RPMI8226 (cell line): ENCODE data around the gene ABCA3.
"Not testable (repeated sequence)": the region's sequence is repeated elsewhere in the genome, so short reads cannot be mapped to it uniquely, and the experiment has no call there.

Experiments used
- DNase-seq: peaks from one replicate; pipeline ENCODE4 v3.0.0-alpha.2; 2015

The ABCA3 gene

DNA sequence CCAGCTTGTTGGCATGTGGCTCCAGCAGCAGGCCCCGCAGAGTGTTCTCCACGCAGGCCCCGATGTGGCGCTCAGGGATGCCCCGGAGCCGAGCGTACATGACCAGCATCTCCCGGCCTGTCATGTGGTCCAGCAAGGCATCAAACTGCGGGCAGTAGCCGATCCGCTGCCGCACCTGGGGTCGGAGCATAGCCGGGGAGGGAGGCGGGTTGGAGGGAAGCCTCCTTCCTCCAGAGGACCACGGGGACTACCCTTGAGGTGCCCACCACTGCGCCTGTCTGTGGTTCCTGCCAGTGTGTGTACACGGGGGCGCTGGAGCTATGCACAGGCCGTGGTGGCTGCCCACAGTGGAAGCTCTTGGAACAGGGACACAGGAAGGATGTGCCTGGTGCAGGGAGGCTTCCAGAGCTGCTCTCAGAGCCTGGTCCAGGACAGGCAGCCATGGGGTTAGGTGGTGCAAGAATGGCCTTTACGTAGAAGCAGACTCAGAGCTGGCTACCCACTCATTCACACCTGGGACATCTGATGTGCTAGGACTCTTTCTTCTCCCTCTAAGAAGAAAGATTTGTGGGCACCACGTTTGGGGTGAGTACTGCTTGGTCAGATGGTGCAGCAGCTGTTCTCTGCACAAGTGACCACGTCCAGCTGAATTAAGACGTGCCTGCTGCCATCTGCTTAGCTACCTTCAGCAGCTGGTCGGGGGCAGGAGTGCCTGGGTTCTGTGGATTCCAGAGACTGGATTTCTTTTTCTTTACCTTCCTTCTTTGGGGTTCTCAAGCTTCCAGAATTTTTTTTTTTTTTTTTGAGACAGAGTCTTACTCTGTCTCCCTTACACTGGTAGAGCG, 61.4 kb downstream of the ABCA3 start:
- DNase-seq: no peak

DNA sequence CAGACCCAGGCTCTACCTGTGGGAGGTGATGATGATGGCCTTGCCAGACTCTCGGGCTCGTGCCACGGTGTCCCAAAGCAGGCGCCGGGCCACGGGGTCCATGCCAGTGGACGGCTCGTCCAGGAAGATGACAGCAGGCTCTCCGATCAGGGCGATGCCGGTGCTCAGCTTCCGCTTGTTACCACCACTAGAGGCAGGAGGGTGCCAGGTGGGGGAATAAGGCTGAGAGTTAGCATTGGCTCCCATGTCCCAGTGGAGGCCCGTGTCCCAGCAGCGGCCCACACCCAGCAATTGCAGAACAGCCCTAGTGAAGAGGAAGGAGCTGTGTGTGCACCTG, 62.3 kb downstream of the ABCA3 start:
- DNase-seq: peak; percentile 76

DNA sequence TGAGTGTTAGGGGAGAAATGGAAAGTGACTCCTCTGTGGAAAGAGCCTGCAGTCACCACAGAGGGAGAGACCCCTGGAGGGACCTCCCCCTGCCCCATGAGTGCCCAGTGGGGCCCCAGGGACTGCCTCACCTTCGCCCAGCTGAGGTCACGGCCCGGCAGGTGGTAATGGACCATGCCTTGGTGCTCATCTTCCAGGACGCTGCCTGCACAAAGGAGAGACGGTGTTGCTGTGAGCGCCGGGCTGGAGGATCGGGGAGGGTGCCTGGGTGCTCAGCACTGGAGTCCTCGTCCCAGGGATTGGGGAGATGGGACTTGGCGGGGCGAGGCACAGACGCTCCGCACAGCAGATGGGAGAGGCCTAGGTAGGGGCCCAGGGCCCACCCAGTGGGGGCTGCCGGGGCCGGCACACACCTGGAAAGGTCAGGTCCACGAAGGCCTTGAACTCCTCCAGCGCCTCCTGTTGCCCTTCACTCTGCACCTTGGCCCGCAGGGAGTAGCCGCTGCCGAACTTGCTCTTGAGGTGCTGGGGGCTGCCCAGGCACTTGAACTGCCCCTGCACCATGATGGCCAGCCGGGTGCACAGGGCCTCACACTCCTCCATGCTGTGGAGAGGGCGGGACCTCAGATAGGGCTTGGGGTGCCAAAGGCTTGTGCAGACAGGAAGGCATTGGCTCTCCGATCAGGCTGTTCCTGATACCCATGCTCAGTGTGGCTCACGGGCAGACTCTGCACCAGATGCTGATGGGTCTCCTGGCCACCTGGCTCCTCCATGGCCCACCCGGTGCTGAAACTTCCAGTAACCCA, 62.9 kb downstream of the ABCA3 start:
- DNase-seq: no peak

DNA sequence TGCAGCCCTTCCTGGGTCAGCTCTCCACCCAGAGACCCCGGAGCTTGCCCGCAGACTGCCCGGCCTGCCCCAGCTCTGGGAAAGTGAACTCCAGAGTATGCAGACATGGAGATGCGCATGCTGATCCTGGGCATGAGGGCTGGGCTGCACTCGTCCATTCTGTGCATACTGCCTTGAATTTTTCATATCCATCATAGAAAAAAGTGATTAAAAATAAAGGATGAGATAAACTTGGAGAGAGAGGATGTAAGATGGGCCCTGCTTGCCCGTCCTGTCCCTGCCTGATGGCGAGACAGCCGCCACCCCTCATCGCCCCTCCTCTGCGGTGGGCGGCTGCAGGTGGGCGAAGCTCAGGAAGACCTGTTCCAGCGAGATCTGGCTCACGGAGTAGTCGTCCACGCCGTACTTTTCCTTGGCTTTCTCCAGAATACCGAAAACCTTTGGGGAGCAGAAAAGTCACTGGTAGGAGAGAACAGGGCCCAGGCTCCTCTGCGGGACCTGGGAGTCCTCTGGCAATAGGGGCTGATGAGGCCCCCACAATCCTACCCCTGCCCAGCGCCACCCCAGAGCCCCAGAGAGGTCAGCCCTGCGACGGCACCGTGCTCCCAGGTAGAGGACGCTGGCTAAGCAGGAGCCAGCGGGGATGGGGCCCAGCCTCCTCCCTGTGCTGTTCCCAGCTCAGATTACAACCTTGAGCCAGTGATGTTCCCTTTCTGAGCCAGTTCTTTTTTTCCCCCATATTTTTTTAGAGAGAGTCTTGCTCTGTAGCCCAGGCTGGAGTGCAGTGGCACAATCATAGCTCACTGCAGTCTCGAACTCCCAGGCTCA, 63.9 kb downstream of the ABCA3 start:
- no peak for DNase-seq

DNA sequence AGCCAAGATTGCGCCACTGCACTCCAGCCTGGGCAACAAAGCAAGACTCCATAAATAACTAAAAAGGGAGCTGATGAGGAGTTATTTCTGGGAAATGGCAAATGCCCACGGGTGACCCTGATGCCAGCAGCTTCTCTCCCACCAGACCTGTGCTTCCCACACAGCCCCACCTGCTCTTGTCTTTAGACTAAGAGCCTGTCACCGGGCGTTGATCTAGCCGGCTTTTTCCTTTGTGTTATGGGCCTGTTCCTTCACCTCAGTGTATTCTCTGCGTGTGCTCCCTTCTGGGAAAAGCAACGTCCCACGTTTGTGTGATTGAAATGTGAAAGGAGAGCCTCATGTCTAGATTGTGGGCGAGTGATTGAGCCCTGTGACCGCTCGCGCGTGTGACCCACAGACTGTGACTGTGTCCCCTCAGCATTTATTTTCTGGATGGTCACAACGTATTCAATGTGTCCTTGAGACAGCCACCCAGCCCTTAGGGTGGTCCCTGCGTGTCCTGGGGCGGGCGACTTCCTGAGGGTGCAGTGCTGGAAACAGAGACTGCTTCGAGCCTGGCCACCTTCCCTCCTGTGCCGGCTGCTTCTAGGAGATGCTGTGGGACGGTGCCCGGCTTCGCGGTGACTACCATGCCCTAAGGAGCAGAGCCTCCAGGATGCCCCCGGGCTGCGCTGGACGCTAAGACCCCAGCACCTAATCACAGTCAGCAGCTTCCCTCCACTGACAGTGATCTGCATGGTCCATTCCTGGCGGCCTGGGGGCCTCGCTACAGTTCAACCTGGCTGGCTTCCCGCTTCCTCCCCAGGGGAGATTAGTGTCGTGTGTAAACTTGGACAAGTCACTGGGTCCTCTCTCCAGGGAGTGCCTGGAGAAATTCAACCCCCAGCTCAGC, 64.8 kb downstream of the ABCA3 start:
- no peak for DNase-seq

DNA sequence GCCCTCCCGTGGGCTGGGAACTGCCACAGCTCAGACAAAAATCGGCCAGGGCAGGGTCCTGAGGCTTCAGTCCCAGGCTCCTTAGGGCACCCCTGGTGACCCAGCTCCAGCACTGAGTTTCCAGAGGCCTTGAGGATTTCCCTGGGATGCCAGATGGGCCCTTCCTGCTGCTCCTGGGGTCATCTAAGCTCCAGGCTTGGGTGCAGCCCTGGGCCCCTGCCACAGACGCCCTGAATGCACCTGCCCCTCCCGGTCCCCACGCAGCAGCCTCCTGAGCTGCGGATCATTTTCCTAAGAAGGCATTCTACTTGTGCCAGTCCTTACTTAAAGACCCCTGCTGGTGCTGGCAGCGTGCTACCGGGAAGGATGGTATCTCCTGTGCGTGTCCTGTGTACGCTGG, 66.6 kb downstream of the ABCA3 start:
- DNase-seq: no peak

DNA sequence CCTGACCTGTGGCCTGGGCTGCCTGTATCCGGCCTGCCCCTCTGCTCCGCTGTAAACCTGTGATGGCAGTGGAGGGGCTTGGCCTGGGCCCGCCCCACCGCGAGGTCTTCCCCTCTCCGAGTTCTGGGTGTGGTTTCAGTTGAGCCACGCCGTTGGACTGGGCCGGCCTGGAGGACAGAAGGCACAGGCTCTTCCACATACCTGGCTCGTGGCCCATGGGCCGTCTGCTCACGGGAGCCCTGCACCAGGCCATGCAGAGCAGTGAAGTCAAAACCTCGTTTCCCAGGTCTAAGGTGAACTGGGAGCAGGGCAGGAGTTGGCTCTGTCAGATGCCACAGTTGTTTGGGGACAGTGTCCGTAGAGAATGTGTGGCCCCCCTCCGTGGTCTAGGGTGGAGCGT, 67.0 kb downstream of the ABCA3 start:
- no peak for DNase-seq

DNA sequence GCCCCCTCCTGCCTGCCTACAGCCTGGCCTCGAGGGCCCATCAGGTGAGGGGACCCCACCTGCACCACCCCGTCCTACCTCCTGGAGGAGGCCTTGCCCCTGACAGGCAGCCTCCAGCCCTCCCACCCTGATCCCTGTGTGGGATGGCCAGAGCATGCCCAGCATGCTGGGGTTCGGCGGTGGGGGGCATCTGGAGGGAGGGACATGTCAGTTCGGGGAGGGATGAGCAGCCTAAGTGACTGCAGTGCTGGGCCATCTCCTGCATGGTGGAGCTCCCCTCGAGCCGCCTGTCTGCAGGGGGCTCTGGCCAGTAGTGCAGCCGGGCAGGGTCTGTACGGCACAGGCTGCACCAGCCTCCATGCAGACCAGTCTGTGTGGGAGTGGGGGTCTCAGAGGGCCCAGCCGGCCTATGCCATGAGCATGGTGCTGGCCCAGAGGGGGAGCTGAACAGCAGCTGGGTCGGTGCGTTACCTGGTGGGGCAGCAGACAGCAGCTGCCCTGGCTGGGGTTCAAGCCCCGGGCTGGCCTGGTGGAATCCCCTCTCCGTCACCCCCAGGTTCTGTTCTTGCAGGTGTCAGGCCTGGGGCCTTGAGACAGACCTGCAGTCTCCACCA, 68.6 kb downstream of the ABCA3 start:
- no peak for DNase-seq

DNA sequence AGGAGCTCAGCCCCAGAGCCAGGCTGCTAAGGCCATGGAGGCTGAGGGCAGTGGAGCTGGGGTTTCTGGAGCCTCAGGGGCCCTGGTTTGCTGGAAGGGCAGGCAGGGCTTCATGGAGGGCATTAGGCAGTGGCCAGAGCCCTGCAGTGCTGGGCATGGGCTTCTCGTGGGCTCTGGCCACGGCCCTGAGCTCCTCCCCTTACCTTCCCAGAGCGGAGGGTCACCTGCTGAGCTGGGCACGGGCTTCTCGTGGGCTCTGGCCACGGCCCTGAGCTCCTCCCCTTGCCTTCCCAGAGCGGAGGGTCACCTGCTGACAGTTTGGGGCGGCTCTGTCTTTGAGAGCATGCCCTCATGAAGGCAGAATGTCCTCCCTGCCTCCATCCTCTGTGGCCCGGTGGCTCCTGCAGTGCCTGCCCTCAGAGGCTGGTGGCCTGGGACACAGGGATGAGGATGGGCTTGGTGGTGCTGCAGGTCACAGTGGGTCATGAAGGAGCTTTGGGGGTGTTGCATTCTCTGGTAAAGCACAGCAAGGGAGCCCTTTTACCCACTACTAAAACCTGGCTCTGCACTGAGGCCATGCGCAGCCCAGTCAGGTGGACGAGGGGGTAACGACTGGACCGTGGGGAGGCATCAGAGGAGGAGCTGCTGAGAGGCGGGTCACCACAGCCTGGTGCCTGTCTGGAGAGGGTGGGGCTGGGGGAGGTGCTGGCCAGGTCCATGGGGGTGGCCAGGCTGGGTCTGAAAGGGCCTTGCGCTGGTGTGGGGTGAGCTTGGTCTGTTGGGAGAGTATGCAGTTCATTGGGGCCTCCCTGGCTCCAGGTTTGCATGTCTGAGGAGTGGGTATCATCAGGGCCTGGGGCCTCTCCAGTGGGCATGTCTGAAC, 69.7 kb downstream of the ABCA3 start:
- no peak for DNase-seq

DNA sequence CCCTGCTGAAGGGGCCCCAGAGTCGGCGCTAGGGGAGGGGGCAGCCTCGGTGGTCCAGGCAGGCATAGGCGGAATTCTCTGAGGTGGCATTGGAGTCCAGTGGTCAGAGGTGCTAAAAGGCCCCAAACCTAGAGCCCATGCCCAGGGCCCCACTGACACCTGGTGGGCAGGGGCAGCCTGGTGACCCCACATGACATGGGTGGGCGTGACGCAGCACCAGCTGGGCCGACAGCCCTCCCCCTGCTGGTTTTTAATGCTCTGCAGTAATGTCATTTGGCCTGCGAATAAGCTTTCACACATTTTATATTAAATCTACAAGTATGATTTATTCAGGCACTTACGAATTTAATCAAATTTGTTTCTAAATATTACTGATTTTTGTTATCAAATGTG, 70.5 kb downstream of the ABCA3 start:
- DNase-seq: no peak

DNA sequence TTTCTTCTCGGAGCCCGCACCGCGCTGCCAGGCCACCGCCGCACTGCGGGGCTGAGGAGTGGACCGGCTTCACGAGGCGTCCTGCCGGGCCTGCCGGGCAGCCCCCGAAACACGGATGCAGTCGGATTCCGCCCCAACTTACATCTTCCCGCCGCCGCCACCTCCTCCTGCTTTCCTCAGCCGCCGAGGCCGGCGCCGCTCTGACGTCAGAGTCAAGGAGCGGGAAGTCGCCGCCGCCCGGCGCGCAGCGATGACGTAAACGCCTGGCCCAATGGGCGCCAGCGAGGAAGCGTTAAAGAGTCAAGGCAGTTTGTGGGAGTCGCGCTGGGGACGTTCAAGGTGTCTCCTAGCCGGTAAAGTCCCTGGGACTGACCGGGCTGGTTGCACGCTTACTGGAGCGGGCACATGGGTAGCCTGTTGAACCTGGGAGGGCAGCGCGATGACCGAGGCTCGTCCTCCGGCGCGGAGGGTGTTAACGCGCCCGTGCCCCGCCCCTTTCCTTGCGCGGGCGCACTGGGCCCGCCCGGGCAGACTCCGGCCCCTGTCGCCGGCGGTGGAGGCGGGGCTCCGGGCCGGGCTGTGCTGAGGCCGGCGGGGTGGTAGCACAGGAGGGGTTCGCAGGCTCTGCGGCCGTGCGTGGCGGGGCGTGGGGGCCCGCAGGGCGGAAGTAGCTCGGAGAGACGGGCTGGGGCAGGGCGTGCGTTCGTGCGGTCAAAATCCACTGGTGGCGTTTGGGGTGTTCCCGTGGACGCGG, 72.4 kb downstream of the ABCA3 start, which contains the start of gene RNPS1:
Gene RNPS1 (minus strand): TSS at position 214 of the 754 bp plus-strand sequence. CDS start 3,483 bp downstream, outside the sequence.
- DNase-seq: peak; percentile 99

DNA sequence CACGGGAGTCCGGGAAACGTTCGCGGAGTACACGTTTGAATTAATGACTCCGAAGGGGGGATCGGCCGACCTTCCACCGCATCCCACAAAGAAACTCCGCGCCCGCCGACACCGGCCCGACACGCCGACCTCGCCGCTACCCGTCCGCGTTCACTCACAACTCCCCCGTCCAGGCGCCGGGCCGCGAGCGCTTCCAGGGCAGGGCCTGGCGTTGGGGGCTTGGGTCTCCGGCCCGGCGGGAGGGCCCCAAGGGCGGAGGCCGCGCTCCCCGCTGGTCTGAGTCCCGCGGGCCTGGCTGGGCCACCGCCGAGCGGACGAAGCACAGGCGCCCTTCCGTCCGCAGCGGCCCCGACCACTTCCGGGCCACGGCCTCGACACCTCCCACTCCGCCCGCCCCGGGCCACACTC, 73.0 kb downstream of the ABCA3 start:
- not testable (repeated sequence) for DNase-seq

DNA sequence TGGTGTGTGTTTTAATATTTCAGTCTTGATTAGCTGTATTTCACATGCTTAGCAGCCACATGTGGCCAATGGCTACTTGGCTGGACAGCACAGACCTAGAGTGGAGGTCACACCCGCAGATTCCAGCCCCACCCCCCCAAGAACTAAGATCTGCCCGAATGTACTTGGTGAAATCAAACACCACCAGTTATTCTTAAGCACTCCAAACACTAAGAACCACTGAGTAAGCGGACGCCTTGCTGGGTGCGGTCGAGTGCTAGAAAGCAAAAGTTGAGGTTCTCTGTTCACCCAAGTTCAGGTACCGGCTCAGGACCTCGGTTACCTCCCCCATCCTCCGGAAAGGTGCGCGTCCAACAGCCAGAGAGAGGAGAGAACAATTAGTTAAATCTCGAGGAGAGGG, 73.6 kb downstream of the ABCA3 start:
- DNase-seq: not testable (repeated sequence)

DNA sequence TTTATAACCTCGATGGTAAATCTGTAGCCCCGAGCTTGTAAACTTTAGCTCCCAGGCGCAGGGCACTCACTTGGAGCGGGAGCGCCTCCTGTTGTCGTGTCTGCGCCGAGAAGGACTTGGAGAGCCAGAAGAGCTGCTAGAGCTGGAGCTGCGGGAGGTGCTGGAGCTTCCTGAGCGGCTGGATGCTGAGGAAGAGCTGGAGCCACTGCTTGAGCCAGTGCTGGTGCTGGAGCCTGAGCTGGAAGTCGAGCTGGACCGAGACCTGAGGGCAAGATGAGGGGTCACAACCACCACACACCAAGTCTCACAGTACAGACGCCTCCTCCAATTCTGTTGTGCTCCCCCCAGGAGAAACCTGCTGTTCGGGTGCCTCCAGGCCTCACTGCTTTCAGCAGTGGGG, 77.5 kb downstream of the ABCA3 start:
- DNase-seq: not testable (repeated sequence)

DNA sequence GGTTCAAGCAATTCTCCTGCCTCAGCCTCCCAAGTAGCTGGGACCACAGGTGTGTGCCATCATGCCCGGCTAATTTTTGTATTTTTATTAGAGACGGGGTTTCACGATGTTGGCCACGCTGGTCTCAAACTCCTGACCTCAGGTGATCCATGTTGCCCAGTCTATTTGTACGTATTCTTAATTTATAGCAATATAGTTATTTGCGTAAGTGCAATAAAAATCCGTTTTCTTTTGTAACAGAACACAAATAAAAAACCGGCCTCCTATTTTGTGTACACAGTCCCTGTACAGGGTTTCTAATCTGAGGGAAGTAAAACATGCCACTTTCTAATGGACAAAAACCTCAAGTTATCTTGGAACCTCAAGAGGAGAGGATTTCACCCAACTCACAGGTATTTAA, 80.3 kb downstream of the ABCA3 start:
- DNase-seq: no peak

DNA sequence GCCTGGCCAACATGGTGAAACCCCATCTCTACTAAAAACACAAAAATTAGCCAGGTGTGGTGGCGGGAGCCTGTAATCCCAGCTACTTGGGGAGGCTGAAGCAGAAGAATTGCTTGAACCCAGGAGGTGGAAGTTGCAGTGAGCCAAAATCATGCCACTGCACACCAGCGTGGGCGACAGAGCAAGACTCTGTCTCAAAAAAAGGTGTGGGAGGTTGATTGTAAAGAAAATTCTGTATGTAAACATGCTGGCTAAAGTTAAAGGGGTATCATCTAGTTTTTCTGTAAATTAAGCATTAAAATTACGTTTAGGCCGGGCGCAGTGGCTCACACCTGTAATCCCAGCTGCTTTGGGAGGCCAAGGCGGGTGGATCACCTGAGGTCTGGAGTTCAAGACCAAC, 82.0 kb downstream of the ABCA3 start:
- not testable (repeated sequence) for DNase-seq

DNA sequence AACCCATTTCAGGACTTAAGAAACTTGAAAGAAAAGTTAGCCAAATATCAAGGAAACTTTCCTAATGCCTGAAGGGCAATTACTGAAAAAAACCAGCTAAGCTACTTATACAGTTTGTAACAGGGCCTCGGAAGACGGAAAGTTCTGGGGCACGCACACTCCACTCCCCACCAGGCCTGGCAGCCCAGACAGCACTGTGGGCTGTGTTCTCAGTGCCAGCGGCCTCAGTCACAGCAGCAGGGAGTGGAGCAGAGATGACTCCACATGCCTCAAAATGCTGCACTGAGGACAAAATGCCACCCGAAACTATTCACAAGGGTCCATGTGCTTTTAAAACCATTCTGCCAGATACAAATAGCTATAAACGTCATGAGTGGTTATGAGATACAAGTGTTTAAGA, 82.8 kb downstream of the ABCA3 start:
- no peak for DNase-seq

DNA sequence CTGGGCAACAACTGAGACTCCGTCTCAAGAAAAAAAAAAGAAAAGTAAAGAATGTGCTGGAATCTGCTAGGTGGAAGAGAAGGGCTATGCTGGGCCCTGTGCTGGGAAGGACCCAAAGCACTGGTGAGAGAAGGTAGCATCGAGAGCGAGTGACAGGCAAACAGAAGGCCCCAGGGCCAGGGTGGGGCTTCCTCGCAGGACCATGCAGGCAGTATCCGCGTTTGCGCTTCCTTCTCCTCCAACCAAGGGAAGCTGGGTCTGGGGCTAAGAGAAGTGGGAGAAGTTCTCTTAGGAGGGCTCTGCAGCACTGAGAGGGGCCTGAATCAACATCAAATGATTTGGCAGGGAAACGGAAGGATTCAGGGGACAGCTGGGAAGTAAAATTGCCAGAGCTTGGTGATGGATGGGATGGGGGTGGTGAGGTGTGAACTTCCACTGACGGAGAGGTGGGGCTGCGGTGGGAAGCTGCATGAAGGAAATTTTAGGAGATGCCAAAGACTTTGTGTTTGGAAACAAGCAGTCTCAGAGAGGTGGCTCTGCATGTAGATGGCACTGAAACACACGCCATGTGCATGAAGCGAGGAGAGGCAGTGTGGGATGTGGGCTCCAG, 83.9 kb downstream of the ABCA3 start:
- no peak for DNase-seq

DNA sequence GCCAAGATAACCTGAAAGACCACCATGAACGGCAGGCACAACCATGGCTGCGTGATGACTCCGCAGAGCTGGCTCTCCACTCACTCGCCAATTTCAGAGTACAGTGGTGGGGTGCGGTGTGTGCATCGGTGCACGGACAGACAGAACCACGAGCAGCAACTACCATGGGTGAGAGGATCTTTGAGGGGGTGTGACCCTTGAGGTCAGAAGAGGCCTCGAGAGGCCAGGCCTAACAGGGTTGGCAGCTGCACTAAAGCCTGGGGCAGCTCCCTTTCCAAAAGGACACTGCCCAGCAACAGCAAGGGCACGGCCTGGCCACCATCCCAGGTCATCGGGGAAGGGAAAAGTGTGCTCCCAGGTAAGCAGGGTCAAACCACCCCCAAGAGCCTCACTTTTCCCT, 87.2 kb downstream of the ABCA3 start:
- no peak for DNase-seq

DNA sequence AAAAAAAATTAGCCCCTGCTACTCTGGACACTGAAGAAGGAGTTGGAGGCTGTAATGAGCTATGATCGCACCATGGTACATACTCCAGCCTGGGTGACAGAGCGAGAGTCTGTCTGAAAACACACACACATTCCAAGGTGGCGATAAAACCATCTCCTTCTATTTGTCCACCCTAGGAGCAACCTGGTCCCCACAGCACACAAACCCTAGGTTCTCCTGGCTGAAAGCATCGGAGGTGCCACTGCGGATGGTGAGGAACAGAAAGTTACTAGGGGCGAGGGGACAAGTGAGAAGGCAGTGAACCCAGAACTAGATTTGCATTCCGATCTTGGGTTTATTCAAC, 87.8 kb downstream of the ABCA3 start:
- no peak for DNase-seq
